ENCODE data around the gene PHF21B.

PHF21B gene

GRCh38 chr22:44990328-44990727 lies 19.5 kb downstream of the PHF21B start:
- no peak for DNase-seq (ENCODE audit: low spot score)

GRCh38 chr22:44988671-44989070 lies 21.1 kb downstream of the PHF21B start:
- no peak for DNase-seq (ENCODE audit: low spot score)

GRCh38 chr22:44986926-44987325 lies 22.9 kb downstream of the PHF21B start:
- DNase-seq (ENCODE audit: low spot score): no peak

GRCh38 chr22:44985906-44986527 lies 23.8 kb downstream of the PHF21B start:
- DNase-seq (ENCODE audit: low spot score): no peak

GRCh38 chr22:44983878-44984482 lies 25.8 kb downstream of the PHF21B start:
- no peak for DNase-seq (ENCODE audit: low spot score)

GRCh38 chr22:44982445-44982844 lies 27.4 kb downstream of the PHF21B start:
- DNase-seq (ENCODE audit: low spot score): no peak

- no peak for DNase-seq (ENCODE audit: low spot score)
These were observed 27.9 kb downstream of the PHF21B start for GRCh38 chr22:44981857-44982256.

GRCh38 chr22:44979154-44979553 lies 30.7 kb downstream of the PHF21B start:
- DNase-seq (ENCODE audit: low spot score): no peak

- peak; percentile 95 for DNase-seq (ENCODE audit: low spot score)
These were observed 34.2 kb downstream of the PHF21B start for GRCh38 chr22:44975427-44976262.

- no peak for DNase-seq (ENCODE audit: low spot score)
These were observed 35.4 kb downstream of the PHF21B start for GRCh38 chr22:44974454-44974853.

GRCh38 chr22:44973829-44974228 lies 36.0 kb downstream of the PHF21B start:
- no peak for DNase-seq (ENCODE audit: low spot score)

- DNase-seq (ENCODE audit: low spot score): no peak
These were observed 37.3 kb downstream of the PHF21B start for GRCh38 chr22:44972363-44973083.

GRCh38 chr22:44971651-44972362 lies 38.0 kb downstream of the PHF21B start:
- no peak for DNase-seq (ENCODE audit: low spot score)

- DNase-seq (ENCODE audit: low spot score): no peak
These were observed 39.5 kb downstream of the PHF21B start for GRCh38 chr22:44970291-44970690.

- DNase-seq (ENCODE audit: low spot score): no peak
These were observed 40.0 kb downstream of the PHF21B start for GRCh38 chr22:44969817-44970216.

GRCh38 chr22:44968736-44969135 lies 41.1 kb downstream of the PHF21B start:
- DNase-seq (ENCODE audit: low spot score): no peak

GRCh38 chr22:44965171-44965570 lies 44.6 kb downstream of the PHF21B start:
- DNase-seq (ENCODE audit: low spot score): no peak

GRCh38 chr22:44964722-44965078 lies 45.1 kb downstream of the PHF21B start:
- no peak for DNase-seq (ENCODE audit: low spot score)

- no peak for DNase-seq (ENCODE audit: low spot score)
These were observed 45.7 kb downstream of the PHF21B start for GRCh38 chr22:44963832-44964721.

GRCh38 chr22:44962741-44963454 lies 46.9 kb downstream of the PHF21B start:
- no peak for DNase-seq (ENCODE audit: low spot score)
